MCF 10A (cell line): ENCODE data around the gene TUB. TPM values are rescaled to one million over a fixed set of nuclear protein-coding genes. Genes with fewer than 3 reads are reported as not detected.
A peak's percentile ranks its signal among the peaks of the same experiment; 100 is the strongest.

Experiments used
- BruUV-seq: library from RNA; stranded (reverse); fragments of 400-500 nt; replicated peaks from 2 replicates; lab custom pipeline; 2021; lab: Mats Ljungman, UMichigan
- CTCF ChIA-PET: fragments of 300-600 bp; sonication (Branson Sonifier 250); formaldehyde crosslinking; extraction: SDS; loops from one replicate; lab custom pipeline; 2021; ENCODE audit warnings: antibody characterized with exemption, inconsistent platforms; lab: Yijun Ruan, JAX
- POLR2A ChIA-PET: fragments of 300-600, 350-650 bp; sonication (Branson Sonifier 250); formaldehyde crosslinking; extraction: SDS; loops from one replicate; lab custom pipeline; 2020; ENCODE audit warnings: antibody characterized with exemption, inconsistent platforms; lab: Yijun Ruan, JAX
- DNase-seq: peaks from one replicate; pipeline ENCODE4 v3.0.0-alpha.2; 2018; ENCODE audit not compliant: unreplicated experiment
- H3K27ac Mint-ChIP-seq: one replicate; pipeline ENCODE4 v1.8.0; 2022; ENCODE audit warnings: mild to moderate bottlenecking, low read depth, mixed read lengths; ENCODE audit not compliant: unreplicated experiment
- H3K27me3 Mint-ChIP-seq: one replicate; pipeline ENCODE4 v1.8.0; 2022; ENCODE audit warnings: mixed read lengths; ENCODE audit not compliant: insufficient read depth, unreplicated experiment
- H3K36me3 Mint-ChIP-seq: one replicate; pipeline ENCODE4 v1.8.0; 2022; ENCODE audit warnings: mild to moderate bottlenecking, moderate library complexity, mixed read lengths; ENCODE audit not compliant: insufficient read depth, unreplicated experiment
- H3K4me1 Mint-ChIP-seq: one replicate; pipeline ENCODE4 v1.8.0; 2022; ENCODE audit warnings: mixed read lengths; ENCODE audit not compliant: insufficient read depth, unreplicated experiment
- H3K4me3 Mint-ChIP-seq: one replicate; pipeline ENCODE4 v1.8.0; 2022; ENCODE audit warnings: mild to moderate bottlenecking, moderate library complexity, mixed read lengths; ENCODE audit not compliant: unreplicated experiment
- H3K9me3 Mint-ChIP-seq: one replicate; pipeline ENCODE4 v1.8.0; 2022; ENCODE audit warnings: mixed read lengths; ENCODE audit not compliant: unreplicated experiment
- intact Hi-C: fragments of 100-400 bp; cut with micrococcal nuclease; formaldehyde crosslinking; loops from 2 replicates; pipeline ENCODE4 v1.14.1; 2022
- total RNA-seq: library from RNA; stranded (reverse); gene quantifications from 2 replicates; pipeline ENCODE4 v1.2.3, GENCODE V29; 2022
- TF ChIP-seq, protein P1 (sequence below): fragments of 200-600 bp; IDR thresholded peaks from one replicate; pipeline ENCODE4 v1.8.0; 2022; ENCODE audit warnings: antibody characterized with exemption, mild to moderate bottlenecking; ENCODE audit not compliant: unreplicated experiment

The TUB gene
- total RNA-seq, 1 experiment from 2014 or later = 1.4 TPM

DNA sequence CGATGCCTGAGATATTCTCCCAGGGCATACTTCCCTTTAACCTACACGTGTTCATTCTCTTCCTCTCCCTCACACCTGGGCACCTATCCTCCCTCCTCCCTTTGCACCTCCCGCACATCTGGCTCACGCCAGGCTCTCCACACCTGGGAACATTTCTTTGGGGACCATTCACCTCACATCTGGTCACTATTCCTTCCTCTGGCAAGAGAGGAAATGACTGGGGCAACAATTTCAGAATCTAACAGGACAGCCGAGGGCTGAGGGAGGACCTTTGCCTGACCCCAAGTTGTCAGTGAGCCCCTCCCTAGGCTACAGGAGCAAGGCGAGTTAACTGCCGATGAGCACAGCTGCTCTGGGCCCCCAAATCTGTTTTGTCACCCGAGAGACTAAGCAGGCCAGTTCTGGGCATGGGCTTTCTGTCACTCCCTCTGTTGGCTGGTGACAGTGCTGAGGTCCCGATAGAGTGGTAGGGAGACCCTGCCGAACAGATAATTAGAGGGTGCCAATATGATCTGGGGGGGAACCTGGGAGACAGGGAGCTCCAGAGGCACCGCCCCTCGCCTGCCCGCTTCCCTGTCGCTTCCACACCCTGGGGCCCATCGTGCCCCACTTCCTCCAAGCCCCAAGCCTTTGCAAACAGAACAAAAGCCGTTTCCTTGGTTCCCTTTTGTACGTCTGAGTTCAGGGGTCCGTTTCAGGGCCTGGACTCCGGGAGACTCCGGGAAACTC, 48.3 kb upstream of the TUB start:
- Mint-ChIP-seq H3K9me3 (no peaks in the 10 kb centered on the region), H3K27me3 (peaks cover 48% of the 10 kb centered on the region), H3K36me3 (peaks cover 4% of the 10 kb centered on the region), H3K27ac (no peak overlapping the region), H3K4me3 (no peak overlapping the region), H3K4me1 (peaks cover 5% of the 10 kb centered on the region)
- POLR2A ChIA-PET = interaction anchor here (0.7 to 2.4 kb wide), 4 partner anchors 47 to 67 kb away, joined by 3 to 9 read pairs (median 4); no protein-coding TSS in a partner anchor
- DNase-seq = no peak
- intact Hi-C loops = loop anchor here (1.0 kb wide), 4 partner anchors 26 to 67 kb away; no protein-coding TSS in a partner anchor
- CTCF ChIA-PET = interaction anchor here (0.5 to 19.9 kb wide), 47 partner anchors 9 to 1268 kb away, joined by 3 to 786 read pairs (median 4); partner anchors contain the start of gene EIF3F
- TF ChIP-seq, protein P1, sequence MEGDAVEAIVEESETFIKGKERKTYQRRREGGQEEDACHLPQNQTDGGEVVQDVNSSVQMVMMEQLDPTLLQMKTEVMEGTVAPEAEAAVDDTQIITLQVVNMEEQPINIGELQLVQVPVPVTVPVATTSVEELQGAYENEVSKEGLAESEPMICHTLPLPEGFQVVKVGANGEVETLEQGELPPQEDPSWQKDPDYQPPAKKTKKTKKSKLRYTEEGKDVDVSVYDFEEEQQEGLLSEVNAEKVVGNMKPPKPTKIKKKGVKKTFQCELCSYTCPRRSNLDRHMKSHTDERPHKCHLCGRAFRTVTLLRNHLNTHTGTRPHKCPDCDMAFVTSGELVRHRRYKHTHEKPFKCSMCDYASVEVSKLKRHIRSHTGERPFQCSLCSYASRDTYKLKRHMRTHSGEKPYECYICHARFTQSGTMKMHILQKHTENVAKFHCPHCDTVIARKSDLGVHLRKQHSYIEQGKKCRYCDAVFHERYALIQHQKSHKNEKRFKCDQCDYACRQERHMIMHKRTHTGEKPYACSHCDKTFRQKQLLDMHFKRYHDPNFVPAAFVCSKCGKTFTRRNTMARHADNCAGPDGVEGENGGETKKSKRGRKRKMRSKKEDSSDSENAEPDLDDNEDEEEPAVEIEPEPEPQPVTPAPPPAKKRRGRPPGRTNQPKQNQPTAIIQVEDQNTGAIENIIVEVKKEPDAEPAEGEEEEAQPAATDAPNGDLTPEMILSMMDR = no peak
- BruUV-seq = no TSS peak

DNA sequence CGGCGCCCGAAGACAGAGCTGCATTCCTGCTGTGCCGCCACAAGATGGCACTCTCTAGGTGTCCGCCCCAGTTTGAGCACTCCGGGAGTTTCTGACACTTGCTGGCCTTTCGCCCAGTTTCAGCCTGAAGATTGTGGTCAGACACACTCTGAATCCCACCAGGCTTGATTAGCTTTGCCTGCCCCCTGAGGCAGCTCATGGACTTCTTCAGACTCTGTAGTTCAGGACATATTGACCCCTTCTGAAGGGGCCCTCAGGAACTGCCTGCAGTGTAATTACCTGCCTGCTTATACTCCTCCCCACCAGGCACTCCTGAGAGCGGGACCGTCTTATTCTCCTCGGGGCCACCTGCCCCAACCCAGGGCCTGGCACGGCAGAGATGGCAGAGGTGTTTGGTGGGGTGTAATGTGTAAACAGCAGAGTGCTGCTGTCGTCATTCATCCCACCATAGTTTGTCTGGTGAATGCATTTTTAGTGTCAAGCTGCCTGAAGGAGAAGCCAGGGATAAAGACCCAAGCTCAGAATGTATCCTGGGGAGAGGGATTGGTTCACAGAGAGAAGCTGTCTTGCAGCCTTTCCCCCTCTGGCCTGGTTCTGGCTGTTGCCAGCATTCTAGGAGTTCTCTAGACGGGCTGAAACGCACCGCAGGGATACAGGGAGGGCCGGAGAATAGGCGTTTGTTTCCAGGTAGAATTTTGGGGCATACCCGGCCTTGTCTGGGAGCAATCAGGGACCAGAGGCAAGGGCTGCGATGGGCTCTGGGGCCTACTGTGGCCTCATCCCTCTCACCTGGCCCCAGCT, 47.5 kb upstream of the TUB start:
- intact Hi-C loops = loop anchor here (1.0 kb wide), 4 partner anchors 27 to 66 kb away; no protein-coding TSS in a partner anchor
- H3K27me3 Mint-ChIP-seq = peaks cover 54% of the 10 kb centered on the region
- peaks cover 5% of the 10 kb centered on the region for H3K4me1 Mint-ChIP-seq
- no TSS peak for BruUV-seq
- TF ChIP-seq, protein P1 = peak; percentile 85
- H3K9me3 Mint-ChIP-seq = no peaks in the 10 kb centered on the region
- H3K27ac Mint-ChIP-seq = no peak overlapping the region
- ChIA-PET POLR2A (interaction anchor here (0.7 to 2.4 kb wide), 4 partner anchors 46 to 66 kb away, joined by 3 to 9 read pairs (median 4); no protein-coding TSS in a partner anchor), CTCF (interaction anchor here (0.5 to 19.9 kb wide), 51 partner anchors 8 to 1755 kb away, joined by 3 to 786 read pairs (median 4); partner anchors contain the start of gene EIF3F)
- H3K36me3 Mint-ChIP-seq = peaks cover 6% of the 10 kb centered on the region
- peak; percentile 75 for DNase-seq
- H3K4me3 Mint-ChIP-seq = no peak overlapping the region

DNA sequence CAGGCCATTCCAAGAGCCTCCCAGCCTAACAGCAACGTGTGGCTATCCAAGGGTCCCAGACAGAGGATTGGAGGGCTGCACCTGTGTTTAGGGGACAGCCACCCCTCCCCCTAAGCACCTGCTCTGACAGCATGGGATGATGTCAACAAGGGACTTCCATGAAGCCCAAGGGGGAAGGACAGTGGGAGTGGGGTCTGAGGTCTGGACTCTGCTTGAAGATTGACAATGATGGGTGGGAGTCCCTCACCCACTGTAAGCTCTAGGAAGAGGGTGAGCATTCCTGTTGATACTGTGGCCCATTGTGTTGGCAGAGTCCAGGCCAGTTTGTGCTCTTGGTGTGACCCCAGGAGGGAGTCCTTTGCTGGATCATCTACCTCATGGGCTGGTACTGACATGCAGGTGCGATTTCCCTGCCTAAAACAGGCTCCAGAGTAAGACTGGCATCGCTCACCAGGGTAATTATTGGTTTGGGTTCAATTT, 46.9 kb upstream of the TUB start:
- no TSS peak for BruUV-seq

More for the DNA sequence above, 46.9 kb upstream of the TUB start:
- DNase-seq = no peak
- CTCF ChIA-PET = interaction anchor here (0.6 to 19.9 kb wide), 33 partner anchors 9 to 558 kb away, joined by 3 to 786 read pairs (median 6); partner anchors contain the start of gene EIF3F
- Mint-ChIP-seq H3K9me3 (no peaks in the 10 kb centered on the region), H3K4me3 (no peak overlapping the region), H3K27me3 (peaks cover 52% of the 10 kb centered on the region), H3K4me1 (peaks cover 5% of the 10 kb centered on the region), H3K27ac (no peak overlapping the region), H3K36me3 (peaks cover 6% of the 10 kb centered on the region)
- TF ChIP-seq, protein P1 = no peak
- POLR2A ChIA-PET = interaction anchor here (1.7 to 2.4 kb wide), 2 partner anchors 58 to 65 kb away, joined by 5 to 9 read pairs; no protein-coding TSS in a partner anchor
- intact Hi-C loops = no loop called here
